HCT116 (cell line): ENCODE data around the gene SMOC1.

Source experiments
- TF ChIP-seq, protein P1 (sequence below): IDR thresholded peaks from 2 replicates; pipeline ENCODE4 v1.6.1; 2012; ENCODE audit warnings: low read depth
- TF ChIP-seq, protein P2 (sequence below): IDR thresholded peaks from 2 replicates; pipeline ENCODE4 v1.6.1; 2011; ENCODE audit warnings: mild to moderate bottlenecking, low read length, moderate library complexity; ENCODE audit not compliant: insufficient replicate concordance; ENCODE audit errors: extremely low read depth

DNA sequence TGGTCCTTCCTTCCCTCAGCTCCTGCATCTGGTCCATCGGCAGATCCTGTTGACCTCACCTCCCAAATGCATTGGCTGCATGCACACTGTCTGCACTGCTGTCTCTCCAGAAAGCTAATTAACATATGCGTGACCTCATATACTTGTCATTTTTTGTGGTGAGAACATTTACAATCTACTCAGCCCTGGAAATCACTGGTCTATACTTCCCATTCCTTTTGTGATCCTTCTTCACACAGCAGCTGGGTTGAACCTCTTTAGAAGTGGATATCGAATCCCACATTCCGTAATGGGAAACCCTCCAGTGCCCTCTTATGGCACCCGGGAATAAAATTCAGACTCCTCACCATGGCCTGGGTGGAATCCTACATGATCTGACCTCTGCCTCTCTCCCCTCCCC lies 45.0 kb downstream of the SMOC1 start:
- TF ChIP-seq, protein P1, sequence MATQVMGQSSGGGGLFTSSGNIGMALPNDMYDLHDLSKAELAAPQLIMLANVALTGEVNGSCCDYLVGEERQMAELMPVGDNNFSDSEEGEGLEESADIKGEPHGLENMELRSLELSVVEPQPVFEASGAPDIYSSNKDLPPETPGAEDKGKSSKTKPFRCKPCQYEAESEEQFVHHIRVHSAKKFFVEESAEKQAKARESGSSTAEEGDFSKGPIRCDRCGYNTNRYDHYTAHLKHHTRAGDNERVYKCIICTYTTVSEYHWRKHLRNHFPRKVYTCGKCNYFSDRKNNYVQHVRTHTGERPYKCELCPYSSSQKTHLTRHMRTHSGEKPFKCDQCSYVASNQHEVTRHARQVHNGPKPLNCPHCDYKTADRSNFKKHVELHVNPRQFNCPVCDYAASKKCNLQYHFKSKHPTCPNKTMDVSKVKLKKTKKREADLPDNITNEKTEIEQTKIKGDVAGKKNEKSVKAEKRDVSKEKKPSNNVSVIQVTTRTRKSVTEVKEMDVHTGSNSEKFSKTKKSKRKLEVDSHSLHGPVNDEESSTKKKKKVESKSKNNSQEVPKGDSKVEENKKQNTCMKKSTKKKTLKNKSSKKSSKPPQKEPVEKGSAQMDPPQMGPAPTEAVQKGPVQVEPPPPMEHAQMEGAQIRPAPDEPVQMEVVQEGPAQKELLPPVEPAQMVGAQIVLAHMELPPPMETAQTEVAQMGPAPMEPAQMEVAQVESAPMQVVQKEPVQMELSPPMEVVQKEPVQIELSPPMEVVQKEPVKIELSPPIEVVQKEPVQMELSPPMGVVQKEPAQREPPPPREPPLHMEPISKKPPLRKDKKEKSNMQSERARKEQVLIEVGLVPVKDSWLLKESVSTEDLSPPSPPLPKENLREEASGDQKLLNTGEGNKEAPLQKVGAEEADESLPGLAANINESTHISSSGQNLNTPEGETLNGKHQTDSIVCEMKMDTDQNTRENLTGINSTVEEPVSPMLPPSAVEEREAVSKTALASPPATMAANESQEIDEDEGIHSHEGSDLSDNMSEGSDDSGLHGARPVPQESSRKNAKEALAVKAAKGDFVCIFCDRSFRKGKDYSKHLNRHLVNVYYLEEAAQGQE: no peak
- TF ChIP-seq, protein P2, sequence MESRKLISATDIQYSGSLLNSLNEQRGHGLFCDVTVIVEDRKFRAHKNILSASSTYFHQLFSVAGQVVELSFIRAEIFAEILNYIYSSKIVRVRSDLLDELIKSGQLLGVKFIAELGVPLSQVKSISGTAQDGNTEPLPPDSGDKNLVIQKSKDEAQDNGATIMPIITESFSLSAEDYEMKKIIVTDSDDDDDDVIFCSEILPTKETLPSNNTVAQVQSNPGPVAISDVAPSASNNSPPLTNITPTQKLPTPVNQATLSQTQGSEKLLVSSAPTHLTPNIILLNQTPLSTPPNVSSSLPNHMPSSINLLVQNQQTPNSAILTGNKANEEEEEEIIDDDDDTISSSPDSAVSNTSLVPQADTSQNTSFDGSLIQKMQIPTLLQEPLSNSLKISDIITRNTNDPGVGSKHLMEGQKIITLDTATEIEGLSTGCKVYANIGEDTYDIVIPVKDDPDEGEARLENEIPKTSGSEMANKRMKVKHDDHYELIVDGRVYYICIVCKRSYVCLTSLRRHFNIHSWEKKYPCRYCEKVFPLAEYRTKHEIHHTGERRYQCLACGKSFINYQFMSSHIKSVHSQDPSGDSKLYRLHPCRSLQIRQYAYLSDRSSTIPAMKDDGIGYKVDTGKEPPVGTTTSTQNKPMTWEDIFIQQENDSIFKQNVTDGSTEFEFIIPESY: no peak
